GM18517 (cell line): Measurements from ENCODE around the gene POLD2.
A peak's percentile ranks its signal among the peaks of the same experiment; 100 is the strongest.

Experiments used
- ATAC-seq: cut with Tn5 transposase; IDR thresholded peaks from one replicate; pipeline ENCODE4 v1.9.1; 2021; ENCODE audit warnings: mild to moderate bottlenecking, moderate library complexity; ENCODE audit not compliant: unreplicated experiment

POLD2 gene

GRCh38 chr7:44103566-44103922, 19.8 kb downstream of the POLD2 start:
- ATAC-seq, result no peak

DNA sequence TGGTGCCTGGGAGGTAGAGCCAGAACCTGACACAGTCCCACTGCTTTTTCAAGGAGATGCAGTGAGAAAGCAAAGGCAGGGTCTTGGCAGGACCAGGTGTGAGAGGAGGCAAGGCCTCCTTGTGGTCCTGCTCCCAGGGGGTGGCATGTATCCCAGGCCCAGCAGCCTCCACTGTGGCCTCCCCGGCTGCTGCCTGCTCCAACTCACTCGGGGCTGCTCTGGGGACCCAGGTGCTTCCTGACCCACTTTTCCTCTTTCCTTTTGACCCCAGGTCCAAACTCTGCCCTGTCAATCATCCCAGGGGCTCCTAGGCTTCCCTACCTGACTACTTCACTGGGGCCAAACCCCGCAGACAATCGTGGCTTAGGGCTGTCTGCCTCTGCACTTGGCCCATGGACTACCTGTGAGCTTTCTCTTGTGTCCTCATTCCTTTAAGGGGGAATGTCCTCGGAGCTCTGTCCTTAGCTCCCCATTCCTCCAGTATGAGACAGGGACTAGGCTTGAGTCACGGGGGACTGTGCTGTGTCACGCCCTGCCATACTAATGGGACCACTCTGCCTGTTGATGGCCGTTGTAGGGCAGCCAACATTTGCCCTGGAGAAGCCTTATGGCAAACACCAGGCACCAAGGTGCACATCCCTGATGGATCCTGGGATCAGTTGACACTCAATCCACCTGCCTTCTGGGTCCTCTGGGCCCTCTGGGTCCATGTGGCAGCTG, 20.3 kb downstream of the POLD2 start:
- ATAC-seq, result no peak

DNA sequence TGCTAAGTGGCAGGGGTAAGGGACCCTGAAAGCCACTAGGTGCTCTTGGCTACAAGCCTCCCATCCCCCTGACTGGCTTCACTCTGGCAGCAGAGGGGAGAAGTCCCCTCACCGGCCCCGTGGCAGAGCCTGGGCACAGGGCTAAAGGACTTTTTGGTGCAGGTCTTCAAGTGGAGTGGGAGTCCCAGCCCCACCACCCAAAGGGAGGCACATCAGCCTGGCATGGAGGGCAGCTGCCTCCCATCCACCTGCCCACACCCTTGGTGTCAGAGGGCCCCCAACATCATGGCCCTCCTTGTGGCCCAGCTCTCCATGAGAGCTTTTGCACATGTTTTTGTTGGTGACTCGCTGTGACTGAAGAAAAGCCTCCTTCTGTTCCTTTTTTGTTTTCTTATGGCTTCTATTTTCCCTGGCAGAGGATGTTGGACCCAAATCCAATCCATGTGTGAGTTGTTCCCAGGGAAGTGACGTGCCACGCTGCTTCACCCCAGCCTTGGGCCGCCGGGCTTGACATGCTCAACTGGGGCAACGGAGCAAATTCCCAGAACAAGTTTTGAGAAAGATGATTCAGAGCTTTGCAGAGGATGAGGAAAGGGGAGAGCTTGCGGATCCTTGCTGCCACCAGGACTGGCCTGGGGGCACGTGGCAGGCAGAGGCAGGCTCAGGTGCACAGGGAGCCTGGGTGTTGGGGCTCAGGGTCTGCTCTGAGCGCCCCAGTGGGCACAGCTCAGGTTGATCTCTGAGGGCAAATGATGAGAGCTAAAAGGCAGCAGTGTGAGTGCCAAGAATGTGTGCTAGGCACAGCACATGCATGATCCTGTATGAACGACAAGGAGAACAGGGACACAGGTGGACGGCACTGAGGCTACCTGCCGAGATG, 21.1 kb downstream of the POLD2 start:
- no peak for ATAC-seq

GRCh38 chr7:44101303-44101965, 21.9 kb downstream of the POLD2 start:
- ATAC-seq, result no peak

- ATAC-seq, result no peak
Measured at GRCh38 chr7:44100458-44101302, 22.7 kb downstream of the POLD2 start.

DNA sequence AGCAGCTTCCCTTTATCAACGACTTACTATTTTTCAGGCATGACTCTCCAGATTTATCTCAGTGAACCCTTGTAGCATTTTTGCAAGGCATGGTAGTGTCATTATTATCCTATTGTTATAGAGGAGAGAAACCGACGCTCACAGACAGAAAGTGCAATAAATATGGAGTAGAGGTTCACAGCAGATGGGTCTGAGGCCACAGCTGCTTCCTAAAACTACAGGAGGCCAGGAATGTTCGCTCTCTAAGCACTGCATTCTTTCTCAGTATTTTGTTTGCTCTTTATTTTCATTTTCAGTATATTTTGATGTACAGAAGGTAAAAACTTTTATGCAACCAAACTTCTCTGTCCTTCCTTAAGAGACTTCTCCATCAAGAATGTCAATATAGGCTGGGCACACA, 23.7 kb downstream of the POLD2 start:
- no peak for ATAC-seq

- ATAC-seq, result no peak
Measured at GRCh38 chr7:44098092-44099068, 25.0 kb downstream of the POLD2 start.

DNA sequence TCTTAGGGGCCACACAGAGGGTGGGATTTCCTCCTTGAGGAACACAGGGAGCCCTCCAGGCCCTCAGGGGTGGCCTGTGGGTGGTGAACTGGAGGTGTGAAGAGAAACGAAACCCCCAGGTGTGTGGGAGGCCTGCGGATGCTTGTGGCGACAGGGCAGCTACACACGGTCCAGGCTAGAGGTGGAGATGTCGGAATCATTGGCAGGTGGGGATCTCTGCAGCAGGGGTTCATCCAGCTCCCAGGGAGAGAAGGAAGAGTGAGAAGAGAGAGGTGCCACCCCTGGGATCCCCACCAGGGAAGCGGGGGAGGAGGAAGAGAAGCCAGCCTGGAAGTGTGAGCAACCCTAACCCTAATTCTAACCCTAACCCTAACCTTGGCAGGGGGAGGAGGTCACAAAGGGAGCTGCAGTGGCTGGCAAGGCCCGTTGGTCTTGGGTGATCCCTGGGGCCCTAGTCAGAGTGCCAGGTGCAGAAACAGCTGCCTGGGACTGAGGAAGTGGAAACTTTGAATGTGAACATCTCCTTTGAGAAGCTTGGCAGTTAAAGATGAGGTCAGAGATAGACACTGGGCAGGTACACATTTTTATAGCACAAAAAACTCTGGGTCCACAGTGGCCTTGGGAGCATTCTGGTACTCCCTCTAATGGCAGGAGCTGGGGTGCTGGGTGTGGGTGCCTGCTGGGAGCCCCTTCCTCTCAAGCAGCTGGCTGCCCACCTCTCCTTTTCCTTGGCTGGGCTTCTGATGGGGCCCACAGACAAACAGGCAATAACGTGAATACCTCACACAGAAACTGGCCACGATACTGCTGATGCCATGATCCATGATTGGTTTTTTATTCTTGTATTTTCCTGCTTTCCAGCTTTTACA, 26.1 kb downstream of the POLD2 start:
- ATAC-seq, result peak; percentile 58

- ATAC-seq, result no peak
Measured at GRCh38 chr7:44096326-44096881, 26.9 kb downstream of the POLD2 start.

DNA sequence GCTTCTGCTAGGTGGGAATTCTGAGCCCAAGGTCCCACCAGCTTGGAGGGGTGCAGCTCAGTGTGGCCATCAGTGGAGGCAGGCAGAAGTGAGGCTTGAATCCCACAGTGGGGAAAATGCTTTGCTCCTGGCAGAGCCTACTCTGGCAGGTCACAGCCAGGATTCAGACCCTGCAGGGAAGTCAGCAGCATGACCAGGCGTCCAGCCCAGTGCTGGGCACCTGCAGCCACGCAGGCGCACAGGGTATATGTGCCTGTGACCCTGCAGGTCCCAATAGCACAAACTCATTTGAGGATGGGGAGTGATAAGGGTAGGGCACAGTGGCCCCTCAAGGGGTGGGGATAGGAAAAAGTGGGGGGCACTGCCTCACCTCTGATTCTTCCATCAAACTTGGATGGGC, 27.6 kb downstream of the POLD2 start:
- no peak for ATAC-seq

GRCh38 chr7:44094883-44095592, 28.3 kb downstream of the POLD2 start:
- no peak for ATAC-seq

DNA sequence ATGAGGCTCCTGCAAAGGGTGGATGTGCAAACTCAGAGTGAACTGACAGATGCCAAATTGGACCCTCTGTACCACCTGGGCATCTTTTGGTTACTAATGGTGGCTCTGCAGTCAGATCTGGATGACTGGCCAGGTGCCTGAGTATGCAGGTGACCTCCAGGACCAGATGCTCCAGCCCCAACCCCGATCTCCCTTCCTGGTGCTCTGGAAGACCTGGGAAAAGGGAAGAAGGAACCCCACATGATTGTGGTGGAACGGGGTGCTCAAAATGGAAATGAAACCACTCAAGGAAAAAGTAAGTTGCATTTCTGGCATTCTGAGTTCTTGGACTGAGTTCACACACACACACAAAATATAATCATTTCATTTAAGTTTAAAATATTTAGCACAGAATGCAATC, 29.0 kb downstream of the POLD2 start:
- ATAC-seq, result no peak

DNA sequence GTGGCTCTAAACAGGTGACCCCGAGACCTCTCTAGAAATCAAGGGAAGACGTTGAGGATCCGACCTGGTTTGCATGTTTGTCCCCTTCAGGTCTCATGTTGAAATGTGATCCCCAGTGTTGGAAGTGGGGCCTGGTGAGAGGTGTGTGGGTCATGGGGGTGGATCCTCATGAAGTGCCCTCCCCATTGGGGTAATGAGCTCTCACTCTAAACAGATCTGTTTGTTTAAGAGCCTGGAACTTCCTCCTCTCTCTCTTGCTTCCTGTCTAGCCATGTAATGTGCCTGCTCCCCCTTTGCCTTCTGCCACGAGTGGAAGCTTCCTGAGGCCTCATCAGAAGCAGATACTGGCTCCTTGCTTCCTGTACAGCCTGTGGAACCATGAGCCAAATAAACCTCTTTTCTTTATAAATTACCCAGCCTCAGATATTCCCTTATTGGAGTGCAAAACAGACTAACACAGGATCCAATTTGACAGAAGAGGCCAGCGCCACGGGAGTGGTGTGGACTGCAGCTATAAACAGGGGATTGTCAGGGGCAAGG, 30.2 kb downstream of the POLD2 start:
- no peak for ATAC-seq

DNA sequence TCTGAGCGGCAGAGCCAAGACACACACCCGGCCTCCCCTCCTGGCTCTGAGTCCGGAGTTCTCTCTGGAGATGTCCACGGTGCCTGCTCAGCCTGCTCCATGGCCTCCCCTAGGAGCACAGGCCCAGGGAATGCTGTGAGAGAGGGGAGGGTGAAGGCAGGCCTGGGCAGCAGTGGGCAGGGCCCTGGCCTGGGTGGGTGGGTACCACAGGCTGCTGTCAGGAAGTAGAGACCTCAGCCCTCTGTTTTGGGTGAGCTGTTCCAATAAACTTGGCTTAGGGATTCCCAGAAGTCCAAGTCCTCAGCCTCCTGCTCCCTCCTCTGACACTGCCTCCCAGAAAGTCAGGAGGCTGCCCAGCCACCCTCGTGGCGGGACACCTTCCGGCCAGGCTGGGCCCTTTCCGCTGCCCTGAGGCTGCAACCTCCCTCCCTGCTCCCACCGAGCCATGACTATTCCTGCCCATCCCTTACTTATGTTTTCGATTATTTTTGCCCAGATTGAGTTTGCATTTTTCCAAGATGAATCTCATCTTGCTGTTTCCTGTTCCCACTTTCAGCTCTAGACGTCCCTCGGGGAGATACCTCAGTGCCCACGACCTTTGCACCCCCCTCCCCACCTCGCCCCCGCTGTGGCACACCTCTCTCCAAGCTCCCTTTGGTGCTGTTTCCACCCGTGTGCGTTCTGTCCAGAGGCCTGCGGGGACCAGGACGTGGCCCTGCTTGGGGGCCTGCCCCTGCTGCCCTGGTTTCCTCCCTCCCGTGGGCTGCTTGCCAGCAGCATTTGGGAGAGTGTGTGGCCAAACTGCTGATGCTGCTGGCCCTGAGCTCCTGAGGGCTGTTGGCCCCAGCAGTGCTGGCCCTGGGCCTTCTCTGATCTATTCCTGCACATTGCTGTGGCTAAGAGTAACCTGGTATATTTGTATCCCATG, 35.2 kb downstream of the POLD2 start:
- ATAC-seq, result no peak

DNA sequence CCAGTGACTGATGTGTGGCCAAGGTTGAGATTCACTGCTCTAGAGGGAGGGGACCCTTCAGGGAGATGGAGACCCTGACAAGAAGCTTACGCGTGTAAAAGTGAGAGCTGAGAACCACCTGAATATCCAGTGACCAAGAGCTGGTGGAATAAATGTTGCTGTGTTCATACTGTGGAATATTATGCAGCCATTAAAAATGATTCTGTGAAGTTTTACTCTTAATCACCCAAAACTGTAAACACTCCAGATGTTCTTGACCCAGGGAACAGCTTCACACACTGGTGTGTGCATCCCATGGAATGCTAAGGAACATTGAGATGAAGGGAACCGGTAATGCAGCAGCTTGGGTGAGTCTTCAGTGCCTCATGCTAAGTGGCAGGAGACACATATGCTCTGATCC, 36.7 kb downstream of the POLD2 start:
- no peak for ATAC-seq

DNA sequence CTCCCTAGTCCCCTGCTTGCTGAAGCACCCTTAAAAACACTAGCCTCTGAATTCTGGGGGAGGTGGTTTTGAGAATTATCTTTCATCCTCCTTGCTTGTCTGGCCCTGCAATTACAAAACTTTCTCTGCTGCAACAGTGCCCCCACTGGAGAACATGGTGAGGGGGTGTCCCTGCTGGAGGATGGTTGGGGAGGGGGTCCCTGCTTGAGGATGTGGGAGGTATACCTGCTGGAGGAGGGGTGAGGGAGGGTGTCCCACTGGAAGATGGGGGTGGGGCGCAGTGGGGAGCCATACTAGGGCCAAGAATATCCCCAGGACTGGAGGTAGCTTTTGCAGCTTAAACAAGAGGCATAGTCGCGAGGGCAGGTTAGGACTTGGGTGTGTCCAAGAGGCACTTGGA, 37.8 kb downstream of the POLD2 start:
- ATAC-seq, result no peak

DNA sequence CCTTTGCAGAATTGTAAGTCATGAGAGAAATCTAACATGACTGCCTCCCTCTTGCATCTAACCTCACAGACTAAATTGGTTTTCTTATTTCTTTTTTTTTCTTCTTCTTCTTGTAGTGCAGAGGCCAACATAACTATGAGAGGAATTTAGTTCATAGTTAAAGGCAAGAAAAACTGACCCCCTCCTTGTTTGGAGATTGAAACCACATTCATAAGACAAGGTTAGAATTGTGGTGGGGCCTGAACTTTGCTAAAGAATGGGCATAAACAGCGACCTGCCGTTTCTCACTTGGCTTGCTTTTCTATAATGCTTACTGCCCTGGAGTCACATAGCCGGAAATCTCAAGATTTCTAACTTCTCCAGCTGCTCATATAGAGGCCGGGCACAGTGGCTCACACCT, 38.6 kb downstream of the POLD2 start:
- ATAC-seq, result no peak
